Peyer's patch (tissue), 4 donors: ENCODE results near the gene NUP214. TPM values are rescaled to one million over a fixed set of nuclear protein-coding genes. Genes with fewer than 3 reads are reported as not detected.

Experiments used
- DNase-seq, 3 donors: peaks; one replicate each; pipeline ENCODE4 v3.0.0-alpha.2; 2017 to 2019
- H3K27ac ChIP-seq, 4 donors: fragments of 200-600 bp; sonication (generic); one replicate each; pipeline ENCODE4 v1.5.1; 2016 to 2019
- H3K27me3 ChIP-seq, 2 donors: fragments of 200-600 bp; sonication (generic); one replicate each; pipeline ENCODE4 v1.5.1; 2019
- H3K36me3 ChIP-seq, 3 donors: fragments of 200-600 bp; sonication (generic); one replicate each; pipeline ENCODE4 v1.5.1; 2016 to 2019
- H3K4me1 ChIP-seq, 4 donors: fragments of 200-600 bp; sonication (generic); one replicate each; pipeline ENCODE4 v1.5.1; 2016 to 2019
- H3K4me3 ChIP-seq, 4 donors: fragments of 200-600 bp; sonication (generic); 1 replicate in 3 of 4; 2 replicates in 1 of 4; pipeline ENCODE4 v1.5.1; 2016 to 2019; ENCODE audit warnings: mild to moderate bottlenecking in 1 of 4
- H3K9me3 ChIP-seq, 4 donors: fragments of 200-600 bp; sonication (generic); one replicate each; pipeline ENCODE4 v1.5.1; 2016 to 2019; ENCODE audit warnings: mild to moderate bottlenecking in 1 of 4
- POLR2A ChIP-seq, 2 donors: fragments of 450-650 bp; IDR thresholded peaks; one replicate each; pipeline ENCODE4 v1.5.1; 2017; ENCODE audit warnings: antibody characterized with exemption in 2 of 2, mild to moderate bottlenecking in 2 of 2, moderate library complexity in 2 of 2
- total RNA-seq, 4 donors: library from RNA; depleted of rRNA; stranded (reverse); fragments of >200 nt; gene quantifications; one replicate each; pipeline ENCODE4 v1.1.0, GENCODE V29; 2016
- TF ChIP-seq, protein P1 (sequence below), 6 experiments: fragments of 450-650 bp in 4 of 6; fragments of 200-600 bp in 2 of 6; sonication (generic) in 1 of 6; IDR thresholded peaks; one replicate each; pipeline ENCODE4 v1.5.1; 2017 to 2019; ENCODE audit warnings: antibody characterized with exemption in 6 of 6, mild to moderate bottlenecking in 3 of 6, moderate library complexity in 1 of 6

The NUP214 gene
- total RNA-seq, 4 donors from 2014 or later, result 48.2 to 159 (median 88.2) TPM

GRCh38 chr9:131082774-131083512 lies 42.4 kb upstream of the NUP214 start:
- Histone ChIP-seq H3K4me3 (no peak overlapping the region), H3K4me1 (no peaks in the 10 kb centered on the region), H3K27me3 (no peaks in the 10 kb centered on the region), H3K36me3 (no peaks in the 10 kb centered on the region), H3K9me3 (no peaks in the 10 kb centered on the region), H3K27ac (no peak overlapping the region)
- no peak for TF ChIP-seq POLR2A (IDR thresholded peaks at IDR 0.05)
- TF ChIP-seq, protein P1, sequence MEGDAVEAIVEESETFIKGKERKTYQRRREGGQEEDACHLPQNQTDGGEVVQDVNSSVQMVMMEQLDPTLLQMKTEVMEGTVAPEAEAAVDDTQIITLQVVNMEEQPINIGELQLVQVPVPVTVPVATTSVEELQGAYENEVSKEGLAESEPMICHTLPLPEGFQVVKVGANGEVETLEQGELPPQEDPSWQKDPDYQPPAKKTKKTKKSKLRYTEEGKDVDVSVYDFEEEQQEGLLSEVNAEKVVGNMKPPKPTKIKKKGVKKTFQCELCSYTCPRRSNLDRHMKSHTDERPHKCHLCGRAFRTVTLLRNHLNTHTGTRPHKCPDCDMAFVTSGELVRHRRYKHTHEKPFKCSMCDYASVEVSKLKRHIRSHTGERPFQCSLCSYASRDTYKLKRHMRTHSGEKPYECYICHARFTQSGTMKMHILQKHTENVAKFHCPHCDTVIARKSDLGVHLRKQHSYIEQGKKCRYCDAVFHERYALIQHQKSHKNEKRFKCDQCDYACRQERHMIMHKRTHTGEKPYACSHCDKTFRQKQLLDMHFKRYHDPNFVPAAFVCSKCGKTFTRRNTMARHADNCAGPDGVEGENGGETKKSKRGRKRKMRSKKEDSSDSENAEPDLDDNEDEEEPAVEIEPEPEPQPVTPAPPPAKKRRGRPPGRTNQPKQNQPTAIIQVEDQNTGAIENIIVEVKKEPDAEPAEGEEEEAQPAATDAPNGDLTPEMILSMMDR (IDR thresholded peaks at IDR 0.05), result no peak
- DNase-seq, result no peak

DNA sequence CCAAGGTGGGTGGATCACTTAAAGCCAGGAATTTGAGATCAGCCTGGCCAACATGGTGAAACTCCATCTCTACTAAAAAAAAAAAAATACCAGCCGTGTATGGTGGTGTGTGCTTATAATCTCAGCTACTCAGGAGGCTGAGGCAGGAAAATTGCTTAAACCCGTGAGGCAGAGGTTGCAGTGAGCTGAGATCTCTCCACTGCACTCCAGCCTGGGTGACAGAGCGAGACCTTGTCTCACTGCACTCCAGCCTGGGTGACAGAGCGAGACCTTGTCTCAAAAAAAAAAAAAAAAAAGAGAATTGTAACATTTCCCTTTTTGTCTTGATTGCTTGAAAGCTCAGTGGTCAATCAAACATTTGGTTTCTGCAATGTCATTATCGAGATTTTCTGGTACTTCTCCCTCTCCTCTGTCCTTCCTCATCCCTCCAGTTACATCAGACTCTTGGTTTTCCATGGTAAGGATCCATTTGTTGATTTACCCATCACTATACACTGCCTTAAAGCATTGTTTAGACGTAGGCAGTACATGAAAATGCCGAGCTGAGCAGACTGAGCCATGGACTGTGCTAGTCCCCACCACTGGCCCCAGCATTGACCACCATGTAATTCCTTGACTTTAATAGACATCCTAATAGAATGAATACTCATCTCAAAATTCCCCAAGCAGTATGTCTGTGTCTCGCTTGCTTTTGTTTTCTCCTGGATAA lies 40.6 kb upstream of the NUP214 start:
- H3K27ac ChIP-seq, result no peak overlapping the region
- no peak overlapping the region for H3K4me3 ChIP-seq
- H3K36me3 ChIP-seq, result no peaks in the 10 kb centered on the region
- no peaks in the 10 kb centered on the region for H3K9me3 ChIP-seq
- no peaks in the 10 kb centered on the region for H3K4me1 ChIP-seq
- TF ChIP-seq POLR2A (IDR thresholded peaks at IDR 0.05), result no peak
- TF ChIP-seq, protein P1 (IDR thresholded peaks at IDR 0.05), result no peak
- DNase-seq, result no peak
- no peaks in the 10 kb centered on the region for H3K27me3 ChIP-seq

GRCh38 chr9:131085370-131086122 lies 39.8 kb upstream of the NUP214 start:
- Histone ChIP-seq H3K27ac (no peak overlapping the region), H3K36me3 (no peaks in the 10 kb centered on the region), H3K4me1 (no peaks in the 10 kb centered on the region), H3K9me3 (no peaks in the 10 kb centered on the region), H3K4me3 (no peak overlapping the region), H3K27me3 (no peaks in the 10 kb centered on the region)
- no peak for DNase-seq
- TF ChIP-seq, protein P1 (IDR thresholded peaks at IDR 0.05), result no peak
- TF ChIP-seq POLR2A (IDR thresholded peaks at IDR 0.05), result no peak

GRCh38 chr9:131087354-131087893 lies 38.0 kb upstream of the NUP214 start:
- TF ChIP-seq, protein P1 (IDR thresholded peaks at IDR 0.05), result no peak
- no peak for TF ChIP-seq POLR2A (IDR thresholded peaks at IDR 0.05)
- H3K4me1 ChIP-seq, result no peaks in the 10 kb centered on the region

GRCh38 chr9:131090025-131090787 lies 35.2 kb upstream of the NUP214 start:
- Histone ChIP-seq H3K4me1 (no peaks in the 10 kb centered on the region), H3K36me3 (no peaks in the 10 kb centered on the region), H3K9me3 (no peaks in the 10 kb centered on the region), H3K27me3 (no peaks in the 10 kb centered on the region), H3K27ac (no peak overlapping the region), H3K4me3 (no peak overlapping the region)
- TF ChIP-seq POLR2A (IDR thresholded peaks at IDR 0.05), result no peak
- TF ChIP-seq, protein P1 (IDR thresholded peaks at IDR 0.05), result no peak
- DNase-seq, result no peak

More at GRCh38 chr9:131087354-131087893, 38.0 kb upstream of the NUP214 start:
- no peaks in the 10 kb centered on the region for H3K9me3 ChIP-seq
- no peak for DNase-seq
- H3K27ac ChIP-seq, result no peak overlapping the region
- H3K36me3 ChIP-seq, result no peaks in the 10 kb centered on the region
- no peaks in the 10 kb centered on the region for H3K27me3 ChIP-seq
- H3K4me3 ChIP-seq, result no peak overlapping the region
